ENCODE data around the gene GNAO1.

Gene GNAO1

GRCh38 chr16:56227936-56228335 lies 36.6 kb downstream of the GNAO1 start:
- ChIA-PET CTCF (no interaction called here), POLR2A (no interaction called here)
- no peak for TF ChIP-seq CTCF (IDR thresholded peaks at IDR 0.05; ENCODE audit: control extremely low read depth, extremely low read depth, low read depth, missing control alignments)
- DNase-seq (ENCODE audit: extremely low spot score): no peak

- no peak for DNase-seq (ENCODE audit: extremely low spot score)
- no peak for TF ChIP-seq CTCF (IDR thresholded peaks at IDR 0.05; ENCODE audit: control extremely low read depth, extremely low read depth, low read depth, missing control alignments)
- POLR2A ChIA-PET: no interaction called here
- CTCF ChIA-PET: interaction anchor here (1.1 to 1.7 kb wide), 2 partner anchors 10 to 18 kb away, joined by 3 read pairs; no protein-coding TSS in a partner anchor
Observed at GRCh38 chr16:56228476-56228875, 37.2 kb downstream of the GNAO1 start.

GRCh38 chr16:56233795-56234566 lies 42.7 kb downstream of the GNAO1 start:
- no peak for TF ChIP-seq CTCF (IDR thresholded peaks at IDR 0.05; ENCODE audit: control extremely low read depth, extremely low read depth, low read depth, missing control alignments)
- no peak for DNase-seq (ENCODE audit: extremely low spot score)
- CTCF ChIA-PET: interaction anchor here (1.0 to 1.2 kb wide), 2 partner anchors 9 to 19 kb away, joined by 3 read pairs; no protein-coding TSS in a partner anchor
- POLR2A ChIA-PET: no interaction called here

- ChIA-PET CTCF (no interaction called here), POLR2A (no interaction called here)
- DNase-seq (ENCODE audit: extremely low spot score): no peak
- TF ChIP-seq CTCF (IDR thresholded peaks at IDR 0.05; ENCODE audit: control extremely low read depth, extremely low read depth, low read depth, missing control alignments): no peak
Observed at GRCh38 chr16:56234737-56235136, 43.4 kb downstream of the GNAO1 start.

GRCh38 chr16:56237451-56237930 lies 46.2 kb downstream of the GNAO1 start:
- POLR2A ChIA-PET: no interaction called here

GRCh38 chr16:56238188-56238587 lies 46.9 kb downstream of the GNAO1 start:
- ChIA-PET POLR2A (no interaction called here), CTCF (no interaction called here)
- DNase-seq (ENCODE audit: extremely low spot score): no peak
- TF ChIP-seq CTCF (IDR thresholded peaks at IDR 0.05; ENCODE audit: control extremely low read depth, extremely low read depth, low read depth, missing control alignments): no peak

More at GRCh38 chr16:56237451-56237930, 46.2 kb downstream of the GNAO1 start:
- no peak for DNase-seq (ENCODE audit: extremely low spot score)
- TF ChIP-seq CTCF (IDR thresholded peaks at IDR 0.05; ENCODE audit: control extremely low read depth, extremely low read depth, low read depth, missing control alignments): no peak
- CTCF ChIA-PET: no interaction called here
